ENCODE results near the gene CLRN3.

The CLRN3 gene

DNA sequence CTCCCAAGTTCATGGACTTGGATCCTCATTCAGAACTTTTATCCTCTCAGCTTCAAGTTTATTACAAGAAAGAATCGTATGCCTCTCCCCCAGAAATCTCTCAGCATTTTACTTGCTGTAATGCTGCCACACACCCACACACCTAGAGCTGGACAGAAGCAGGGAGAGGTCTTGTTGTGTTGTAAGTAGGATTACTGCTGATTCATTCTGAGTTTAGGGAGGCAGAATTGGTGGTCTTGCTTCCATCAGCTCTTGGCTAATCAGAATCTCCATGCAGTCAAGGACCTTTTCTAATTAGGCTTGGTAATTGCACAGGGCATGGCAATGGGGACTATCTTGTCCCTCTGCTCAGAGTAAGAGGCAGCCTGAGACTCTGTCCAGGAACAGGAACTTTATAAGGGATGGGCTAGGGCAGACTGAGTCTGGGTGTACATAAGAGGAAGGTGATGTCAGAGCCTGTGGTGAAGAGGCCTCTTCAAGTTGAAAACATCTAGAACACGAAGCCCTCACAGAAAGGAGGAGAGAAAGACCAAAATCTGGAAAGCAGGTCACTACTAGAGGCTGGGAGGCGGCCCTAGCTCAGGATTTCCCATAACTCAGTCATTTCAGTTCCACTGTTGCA lies 7.1 kb upstream of the CLRN3 start:
- DNase-seq (ENCODE audit: low read depth): no peak

DNA sequence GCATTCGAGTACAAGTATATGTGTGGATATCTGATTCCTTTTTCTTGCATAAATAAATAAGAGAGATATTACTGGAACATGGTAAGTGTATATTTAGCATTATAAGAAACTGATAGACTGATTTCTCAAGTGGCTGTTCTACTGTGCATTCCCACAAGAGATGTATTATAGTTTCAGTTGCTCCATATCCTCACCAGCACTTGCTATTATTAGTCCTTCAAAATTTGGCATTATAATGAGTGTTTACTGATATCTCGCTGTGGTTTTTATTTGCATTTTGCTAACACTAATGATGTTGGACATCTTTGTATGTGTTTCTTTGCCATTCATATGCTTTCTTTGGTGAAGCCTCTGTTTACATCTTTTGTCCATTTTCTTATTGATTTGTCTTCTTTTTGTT lies 4.4 kb upstream of the CLRN3 start:
- DNase-seq (ENCODE audit: low read depth): no peak

DNA sequence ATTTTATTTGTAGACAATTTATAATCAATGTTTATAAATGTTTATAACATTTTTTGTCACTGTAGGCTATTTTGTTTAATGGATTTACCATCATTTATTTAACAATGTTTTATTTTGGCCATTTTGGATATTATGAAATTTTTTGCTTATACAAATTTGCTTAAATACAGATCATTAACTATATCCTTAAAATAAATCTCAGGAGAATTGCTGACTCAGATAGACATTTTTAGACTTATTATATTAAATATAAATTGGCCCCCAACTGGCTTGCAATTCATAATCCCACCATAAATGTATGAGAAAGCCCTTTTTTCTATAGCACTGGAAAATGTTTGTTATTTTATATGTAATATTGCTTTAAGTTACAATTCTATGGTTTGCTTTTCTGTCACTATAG lies 3.8 kb upstream of the CLRN3 start:
- DNase-seq (ENCODE audit: low read depth): no peak

GRCh38 chr10:127894146-127894545 lies 1.4 kb upstream of the CLRN3 start:
- no peak for DNase-seq (ENCODE audit: low read depth)

DNA sequence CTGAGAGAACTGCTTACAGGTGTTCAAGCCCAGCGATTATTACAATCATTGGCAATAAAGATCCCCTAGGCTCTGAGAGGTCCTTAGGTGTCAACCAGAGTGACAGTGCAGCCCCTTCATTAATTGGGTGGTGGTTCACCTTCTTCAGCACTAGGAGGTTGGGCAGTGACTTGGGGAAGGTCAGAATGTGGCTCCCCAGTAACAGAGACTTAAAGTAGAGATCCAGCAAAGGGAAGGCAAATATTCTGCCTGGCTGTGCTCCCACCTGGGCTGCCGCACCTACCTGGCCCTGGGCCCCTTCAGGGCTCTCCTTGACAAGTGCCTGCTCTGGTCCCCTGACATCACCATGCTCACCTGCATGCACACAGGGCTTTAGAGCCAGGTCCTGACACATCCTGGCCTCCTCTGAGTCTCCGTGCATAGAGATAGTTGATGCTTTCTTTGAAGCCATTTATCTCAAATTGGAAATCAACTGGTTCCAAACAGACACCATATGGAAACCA lies 1.9 kb downstream of the CLRN3 start:
- no peak for DNase-seq (ENCODE audit: low read depth)

- no peak for DNase-seq (ENCODE audit: low read depth)
Observed at GRCh38 chr10:127890216-127890615, 2.5 kb downstream of the CLRN3 start.

- DNase-seq (ENCODE audit: low read depth): no peak
Observed at GRCh38 chr10:127889605-127890195, 3.0 kb downstream of the CLRN3 start.

- no peak for DNase-seq (ENCODE audit: low read depth)
Observed at GRCh38 chr10:127888521-127889312, 4.0 kb downstream of the CLRN3 start.

DNA sequence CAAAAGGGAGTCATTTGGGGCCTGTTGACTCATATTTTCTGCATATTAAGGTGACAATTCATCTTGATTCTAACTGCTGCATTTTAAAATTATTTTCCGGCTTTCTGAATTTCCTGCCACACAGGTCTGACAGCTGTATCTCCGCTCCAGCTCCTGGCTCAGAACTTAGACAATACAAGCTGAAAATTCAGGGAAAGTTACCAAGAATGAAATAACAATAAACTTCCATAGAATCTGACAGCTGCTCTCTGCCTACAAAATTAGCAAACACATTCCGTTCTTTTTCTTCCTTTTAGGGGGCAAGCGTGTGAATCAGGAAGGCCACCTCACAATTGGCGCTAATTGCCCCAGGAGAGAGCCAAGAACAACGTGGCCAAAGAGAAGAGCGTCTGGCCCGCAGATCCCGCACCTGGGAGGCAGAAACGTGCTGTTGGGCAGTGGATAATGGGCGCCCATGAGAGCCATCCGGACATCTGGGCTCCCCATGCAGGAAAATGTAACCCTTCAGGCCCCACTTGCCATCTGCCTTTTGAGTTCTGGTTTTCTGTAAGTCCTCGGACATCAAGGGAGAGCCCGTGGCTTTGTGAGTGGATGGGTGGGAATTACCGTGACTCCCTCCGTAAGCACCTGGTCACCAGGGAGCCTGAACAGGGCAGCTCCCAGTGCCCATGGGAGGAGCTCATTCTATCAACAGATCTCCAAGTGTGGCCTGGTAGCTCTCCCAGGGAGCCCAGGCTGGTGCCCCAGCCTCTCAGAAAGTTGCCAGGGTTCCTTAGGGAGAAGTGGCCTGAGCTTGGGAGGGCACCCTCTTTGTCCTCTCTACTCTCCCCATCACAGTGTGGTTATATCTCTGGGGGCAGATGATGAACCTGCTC lies 5.0 kb downstream of the CLRN3 start:
- DNase-seq (ENCODE audit: low read depth): no peak

- DNase-seq (ENCODE audit: low read depth): no peak
Observed at GRCh38 chr10:127886371-127887051, 6.2 kb downstream of the CLRN3 start.

DNA sequence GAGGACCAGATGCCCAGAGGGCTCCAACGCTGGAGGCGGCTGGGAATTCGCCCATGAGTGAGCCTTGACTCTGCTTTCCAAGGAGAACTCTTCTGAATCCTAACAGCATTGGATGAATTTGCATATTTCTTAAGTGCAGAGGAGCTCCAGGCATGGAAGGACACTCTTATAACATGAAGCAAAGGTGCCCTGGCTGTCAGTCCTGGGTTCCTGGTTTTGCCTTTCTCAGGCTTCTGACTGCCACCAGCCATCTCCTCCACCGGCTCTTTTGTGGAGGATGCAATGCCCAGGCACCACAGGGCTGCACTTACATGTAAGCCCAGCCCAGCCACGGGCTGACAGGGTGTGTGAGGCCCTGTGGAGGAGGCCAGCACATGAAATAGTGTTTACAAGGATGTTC lies 8.2 kb downstream of the CLRN3 start:
- DNase-seq (ENCODE audit: low read depth): no peak

GRCh38 chr10:127883516-127883915 lies 9.2 kb downstream of the CLRN3 start:
- no peak for DNase-seq (ENCODE audit: low read depth)

- no peak for DNase-seq (ENCODE audit: low read depth)
Observed at GRCh38 chr10:127882801-127883459, 9.8 kb downstream of the CLRN3 start.

DNA sequence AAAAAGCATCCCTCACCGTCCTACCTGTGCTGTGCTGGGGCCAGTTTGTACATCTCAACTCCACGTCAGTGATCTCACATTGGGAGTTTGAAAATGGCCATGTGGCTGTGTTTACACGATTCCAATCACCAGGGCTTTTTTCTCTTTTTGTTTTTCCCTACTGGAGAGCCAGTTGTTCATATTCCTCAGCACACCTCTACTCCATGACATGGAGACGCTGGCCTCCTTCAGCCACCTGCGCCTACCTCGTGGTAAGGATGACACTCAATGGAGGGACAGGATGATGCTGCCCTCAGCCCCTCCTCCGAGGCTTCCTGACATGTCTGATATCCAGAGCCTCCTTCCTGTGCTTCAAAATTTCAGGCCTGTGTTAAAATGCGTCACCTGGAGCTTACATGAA lies 10.3 kb downstream of the CLRN3 start:
- no peak for DNase-seq (ENCODE audit: low read depth)

GRCh38 chr10:127881262-127881661 lies 11.5 kb downstream of the CLRN3 start:
- no peak for DNase-seq (ENCODE audit: low read depth)

DNA sequence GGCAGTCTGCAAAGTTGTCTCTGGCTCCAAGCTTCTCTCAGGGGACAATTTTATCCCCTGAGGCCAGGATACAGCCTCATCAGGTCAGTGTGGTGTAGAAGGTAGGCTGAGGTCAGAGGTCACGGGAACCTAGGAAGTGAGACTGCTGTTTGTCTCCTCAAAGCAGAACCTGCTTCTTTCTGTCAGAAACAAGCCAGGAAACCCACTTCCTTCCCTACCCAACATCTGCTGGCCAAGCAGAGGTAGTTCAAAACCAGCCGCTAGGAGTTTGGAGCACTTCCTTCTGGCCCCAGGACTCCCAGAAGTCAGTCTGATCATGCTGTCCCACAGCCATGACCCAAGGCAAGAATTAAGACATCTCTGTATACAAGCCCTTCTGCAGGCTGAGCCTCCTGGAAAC lies 12.2 kb downstream of the CLRN3 start:
- no peak for DNase-seq (ENCODE audit: low read depth)

- no peak for DNase-seq (ENCODE audit: low read depth)
Observed at GRCh38 chr10:127878475-127879055, 14.2 kb downstream of the CLRN3 start.

- DNase-seq (ENCODE audit: low read depth): no peak
Observed at GRCh38 chr10:127877699-127878098, 15.0 kb downstream of the CLRN3 start.

DNA sequence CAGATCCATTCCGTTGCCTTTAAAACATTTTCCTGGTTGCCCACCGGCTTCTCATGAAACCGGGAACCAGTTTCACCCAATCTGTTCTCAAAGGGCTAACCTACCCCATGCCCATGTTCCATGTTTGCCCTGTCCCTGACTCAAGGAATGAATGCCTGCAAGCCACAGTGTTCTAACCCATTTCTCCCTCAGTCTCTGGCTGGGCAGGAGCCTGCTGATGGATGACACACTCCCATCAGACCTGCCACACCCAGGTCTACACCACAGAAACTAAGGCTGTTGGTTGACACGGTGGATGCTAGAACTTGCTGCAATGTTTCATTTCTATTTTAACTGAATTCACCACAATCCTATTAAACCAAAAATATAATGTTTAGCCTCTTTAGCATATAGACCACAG lies 15.6 kb downstream of the CLRN3 start:
- DNase-seq (ENCODE audit: low read depth): no peak

DNA sequence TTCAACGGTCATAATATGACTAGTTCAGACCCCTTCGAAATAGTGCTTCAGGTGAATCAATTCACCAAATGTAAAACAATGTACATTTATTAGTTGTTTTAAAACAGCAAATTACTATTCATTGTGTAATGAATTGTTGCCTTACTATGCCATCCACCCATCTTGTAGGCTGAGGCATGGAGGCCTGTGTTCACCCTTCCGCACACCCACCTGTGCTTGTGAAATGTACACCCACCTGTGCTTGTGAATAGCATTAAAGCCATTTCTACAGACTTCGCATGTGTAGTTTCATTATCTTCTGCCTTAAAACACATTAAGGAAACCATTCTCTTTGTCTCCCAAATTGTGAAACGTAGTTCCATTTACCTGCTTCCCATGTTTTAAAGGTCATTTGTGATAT lies 16.8 kb downstream of the CLRN3 start:
- DNase-seq (ENCODE audit: low read depth): no peak

DNA sequence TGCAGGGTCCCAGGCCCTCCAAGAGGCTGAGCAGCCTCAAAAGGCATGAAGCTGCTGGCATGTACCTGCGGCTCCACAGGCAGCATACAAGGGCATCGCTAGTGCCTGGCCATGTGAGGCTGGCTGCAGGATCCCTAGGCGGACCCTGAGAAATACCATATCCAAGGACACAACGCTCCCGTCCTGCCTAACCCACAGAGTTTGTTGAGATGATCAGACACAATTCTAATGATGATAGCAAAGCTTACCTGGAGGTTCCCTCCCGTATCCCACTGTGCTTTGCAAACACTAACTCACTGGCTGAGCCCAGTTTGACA lies 17.3 kb downstream of the CLRN3 start:
- DNase-seq (ENCODE audit: low read depth): no peak

All from activated T-cell treated with anti-CD3 and anti-CD28 coated beads for 24 hours (primary cell).